NCI-H82 (cell line): ENCODE data around the gene ZBTB47.

Experiments used
- DNase-seq: peaks from one replicate; lab custom pipeline; 2025; lab: John Stamatoyannopoulos, UW

The ZBTB47 gene

DNA sequence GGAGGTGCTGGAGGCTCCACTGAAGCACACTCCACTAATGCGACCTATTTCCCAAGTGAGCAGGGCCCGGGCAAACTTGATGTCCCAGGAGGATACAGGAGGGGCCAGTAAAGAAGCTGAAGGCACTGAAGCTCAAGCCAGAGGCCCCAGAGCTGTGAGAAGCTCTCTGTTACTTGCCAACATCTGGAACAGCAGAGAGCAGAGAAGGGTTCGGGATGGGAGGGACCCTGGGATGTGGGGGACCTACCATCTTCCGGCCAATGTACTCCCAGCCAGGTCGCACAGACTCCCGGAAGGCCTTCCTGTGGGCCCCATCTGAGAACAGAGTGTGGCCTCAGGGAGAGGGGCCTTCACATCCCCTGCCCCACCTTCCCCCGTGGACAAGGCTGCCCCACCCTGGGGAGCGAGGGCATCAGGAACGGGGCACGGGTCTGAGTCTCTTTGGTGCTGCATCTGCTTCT lies 46.0 kb downstream of the ZBTB47 start:
- no peak for DNase-seq

DNA sequence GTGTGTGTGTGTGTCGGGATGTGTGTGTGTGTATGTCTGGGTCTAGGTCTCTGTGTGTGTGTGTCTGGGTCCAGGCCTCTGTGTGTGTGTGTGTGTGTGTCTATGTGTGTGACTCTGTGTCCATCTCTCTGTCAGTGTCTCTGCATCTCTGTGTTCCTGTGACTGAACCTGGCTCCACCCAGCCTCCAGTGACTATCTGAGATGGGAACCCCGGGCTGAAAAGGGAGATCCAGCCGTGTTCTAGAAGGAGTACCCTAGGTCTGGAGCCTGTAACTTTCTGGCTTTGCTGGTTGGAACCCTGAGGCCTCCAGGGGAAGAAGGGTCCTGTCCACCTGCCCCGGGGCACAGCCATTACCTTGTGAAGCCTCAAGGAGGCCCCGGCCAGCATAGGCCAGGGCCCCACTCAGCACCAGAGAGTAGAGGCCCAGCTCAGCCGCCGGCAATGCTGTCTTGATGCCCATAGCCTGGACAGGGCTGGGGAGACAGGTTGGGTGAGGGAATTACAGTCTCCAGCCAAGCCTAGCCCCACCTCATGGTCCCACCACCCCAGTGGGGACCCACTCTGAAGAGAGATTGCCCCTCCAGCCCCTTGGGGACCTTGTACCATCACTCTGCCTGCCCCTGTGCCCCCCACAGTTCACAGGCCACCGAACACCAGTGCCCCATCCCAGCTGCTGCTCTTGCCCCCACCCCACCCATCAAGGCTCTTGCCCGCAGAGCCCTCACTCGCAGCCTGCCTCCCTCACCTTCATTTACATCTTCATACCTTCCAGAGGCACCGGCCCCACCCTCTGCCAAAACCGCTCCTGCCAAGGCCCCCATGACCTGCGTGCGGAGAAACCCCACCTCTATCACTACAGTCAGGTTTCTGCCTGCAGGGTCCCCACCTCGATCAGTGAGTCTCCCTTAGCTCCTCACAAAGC lies 47.1 kb downstream of the ZBTB47 start:
- DNase-seq = no peak

GRCh38 chr3:42701371-42702065 lies 48.0 kb downstream of the ZBTB47 start:
- DNase-seq = no peak

DNA sequence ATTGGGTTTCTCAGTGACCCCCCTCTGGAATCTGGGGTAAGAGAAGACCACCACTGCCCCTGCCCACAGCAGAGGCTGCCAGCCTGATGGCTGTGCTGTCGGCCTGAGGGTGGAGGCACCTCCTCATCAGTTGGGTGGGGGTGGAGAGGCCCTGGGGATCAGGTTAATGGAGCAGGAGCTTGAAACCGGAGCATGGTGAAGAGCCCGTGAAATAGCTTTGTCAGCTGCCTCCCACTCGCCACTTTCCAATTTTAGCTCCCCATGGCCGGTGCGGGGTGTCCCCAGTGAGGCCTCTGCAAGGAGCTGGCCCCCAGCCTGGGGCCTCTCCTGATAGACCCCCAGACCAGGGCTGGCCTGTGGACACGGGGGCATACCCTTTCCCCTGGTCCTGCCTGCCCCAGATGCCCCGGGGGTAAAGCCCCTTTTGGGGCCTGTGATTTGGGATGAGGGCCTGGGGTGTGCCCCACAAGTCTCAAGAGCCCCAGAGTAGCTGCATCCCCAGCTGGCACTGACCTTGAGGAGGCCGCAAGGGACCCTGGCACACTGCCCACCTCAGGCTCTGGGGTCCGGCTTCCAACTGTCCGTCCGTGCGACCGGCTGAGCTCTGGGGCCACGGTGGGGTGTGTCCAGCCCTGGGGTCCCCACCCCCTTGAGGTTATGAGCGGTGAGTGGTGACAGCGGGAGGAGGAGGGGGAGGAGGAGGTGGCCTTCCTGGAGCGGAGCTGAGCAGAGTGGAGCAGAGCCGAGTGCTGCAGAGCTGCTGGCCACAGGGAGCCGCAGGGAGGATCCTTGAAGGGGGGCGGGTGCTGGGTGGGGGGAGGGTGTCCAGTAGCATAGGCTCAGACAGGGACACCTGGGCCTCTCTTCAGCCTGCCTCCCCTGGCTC lies 48.8 kb downstream of the ZBTB47 start, which contains the start of gene HHATL:
Gene HHATL, minus strand, starts transcription at position 733 of the 886 bp plus-strand sequence. CDS start 1,972 bp downstream, outside the sequence.
- DNase-seq = no peak

DNA sequence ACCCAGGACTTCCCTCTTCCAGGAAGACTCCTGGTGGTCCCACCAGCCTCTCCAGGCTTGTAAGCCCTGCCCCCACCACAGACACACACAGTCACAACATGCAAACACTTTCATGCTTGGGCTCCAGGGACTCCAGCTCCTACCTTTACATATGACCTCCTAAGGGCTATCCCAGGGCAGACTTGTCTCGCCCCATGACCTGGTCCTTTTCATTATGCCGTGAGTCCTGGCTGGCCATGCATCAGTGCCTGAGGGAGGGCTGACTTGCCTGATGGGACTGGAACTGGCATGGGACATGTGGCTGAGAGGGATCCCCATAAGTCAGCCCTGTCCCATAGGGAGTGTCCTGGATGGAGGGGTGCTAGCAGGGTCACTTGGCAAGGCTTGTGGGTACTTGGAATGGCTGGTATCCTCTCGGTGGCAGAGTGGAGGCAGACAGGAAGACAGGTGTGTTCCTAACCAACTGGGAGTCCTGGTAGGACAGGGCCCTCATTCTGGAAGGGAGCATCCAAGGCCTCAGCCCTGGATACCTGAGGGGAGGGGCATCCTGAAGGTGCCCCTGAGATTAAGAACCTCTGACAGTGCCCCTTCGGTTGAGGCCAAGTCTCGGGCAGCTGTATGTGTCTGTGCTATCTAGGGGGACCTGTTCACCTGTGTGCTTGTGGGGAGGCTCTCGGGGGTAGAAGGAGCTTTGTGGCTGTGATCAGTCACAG lies 49.6 kb downstream of the ZBTB47 start:
- DNase-seq = no peak

GRCh38 chr3:42703695-42704025 lies 50.2 kb downstream of the ZBTB47 start:
- no peak for DNase-seq

DNA sequence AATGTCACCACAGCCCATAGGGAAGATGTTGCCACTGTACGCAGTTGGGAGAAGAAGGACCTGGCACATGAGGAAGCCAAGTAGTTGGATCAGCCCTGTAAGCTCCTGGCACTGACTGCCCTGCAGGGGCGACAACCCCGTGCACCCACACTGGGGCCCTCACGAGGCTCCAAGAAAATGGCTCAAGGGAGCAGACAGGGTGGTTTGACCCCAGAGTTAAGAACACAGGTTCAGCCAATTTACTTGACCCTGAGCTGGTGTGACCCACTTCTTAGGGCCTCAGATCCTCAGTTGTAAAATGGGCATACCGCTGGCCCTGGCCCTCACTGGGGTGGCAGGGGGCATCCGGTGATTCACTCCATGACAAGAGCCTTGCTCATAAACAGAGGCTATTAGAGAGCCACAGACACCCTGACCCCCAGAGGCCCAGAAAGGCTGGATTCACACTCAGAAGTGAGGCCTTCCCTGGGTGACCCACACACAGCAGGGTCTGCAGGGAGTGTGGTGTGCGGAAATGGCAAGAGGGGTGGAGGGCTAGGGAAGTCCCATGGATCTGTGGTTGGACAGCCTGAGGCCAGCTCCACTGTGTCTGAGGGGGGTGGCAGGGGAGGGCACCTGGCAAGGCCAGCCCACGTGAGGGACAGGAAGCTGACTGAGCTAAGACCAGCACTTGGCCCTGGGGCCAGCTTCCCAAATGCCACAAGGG lies 50.8 kb downstream of the ZBTB47 start:
- no peak for DNase-seq

- no peak for DNase-seq
Observed at GRCh38 chr3:42705058-42705767, 51.7 kb downstream of the ZBTB47 start.

DNA sequence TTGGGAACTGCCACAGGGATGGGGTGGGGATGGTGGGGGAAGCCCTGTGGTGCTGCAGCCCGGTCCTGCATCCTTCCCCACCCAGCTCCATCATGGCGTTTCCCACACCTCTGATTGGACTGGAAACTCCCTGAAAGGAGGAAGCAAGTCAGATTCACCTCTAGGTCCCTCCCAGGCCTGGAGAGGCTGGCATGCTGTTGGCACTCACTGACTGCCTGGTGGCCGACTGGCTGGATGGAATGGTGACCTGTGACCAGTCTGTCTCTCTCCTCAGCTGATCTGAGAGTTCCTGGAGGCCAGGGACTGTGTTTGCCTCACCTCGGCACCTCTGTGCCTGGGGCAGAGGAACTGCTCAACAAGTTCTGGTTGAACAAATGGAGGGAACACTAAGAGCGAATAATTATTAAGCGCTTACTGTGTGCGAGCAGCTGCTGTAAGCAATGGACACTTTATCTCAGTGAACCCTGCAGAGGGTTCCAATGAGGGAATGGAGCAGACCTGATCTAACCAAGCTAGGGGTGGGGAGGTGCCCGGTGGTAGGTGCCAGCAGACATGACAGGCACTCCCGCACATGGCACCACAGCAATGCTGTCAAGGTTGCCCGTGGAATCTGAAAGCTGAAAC lies 52.6 kb downstream of the ZBTB47 start:
- no peak for DNase-seq

- DNase-seq = no peak
Observed at GRCh38 chr3:42706721-42707619, 53.5 kb downstream of the ZBTB47 start.

GRCh38 chr3:42707620-42708355 lies 54.3 kb downstream of the ZBTB47 start:
- no peak for DNase-seq

DNA sequence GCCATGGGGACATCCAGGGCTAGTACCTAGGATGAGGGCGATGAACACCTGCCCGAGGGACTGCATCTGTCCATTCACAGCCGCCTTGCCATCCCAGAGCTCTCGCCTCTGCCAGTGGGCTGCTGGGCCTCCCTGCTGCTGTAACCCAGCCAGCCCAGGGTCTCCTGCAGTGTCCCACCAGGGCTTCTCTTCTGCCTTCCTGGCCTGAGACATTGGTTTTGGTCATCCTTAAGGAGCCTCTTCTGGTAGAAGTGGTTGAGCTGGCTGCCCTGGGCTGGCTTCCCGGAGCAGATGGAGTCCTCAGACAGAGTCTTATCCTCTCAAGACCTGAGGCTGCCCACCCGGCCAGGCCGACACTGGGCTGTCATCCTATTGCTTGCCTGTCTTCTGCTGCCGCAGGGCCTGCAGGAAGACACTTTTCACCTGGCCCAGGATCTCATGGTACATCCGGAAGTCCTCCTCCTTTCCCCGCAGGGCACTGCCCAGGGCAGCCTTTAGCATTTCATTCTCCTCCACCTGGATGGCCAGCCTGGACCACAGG lies 55.2 kb downstream of the ZBTB47 start:
- DNase-seq = no peak

- DNase-seq = no peak
Observed at GRCh38 chr3:42709621-42710020, 56.1 kb downstream of the ZBTB47 start.

GRCh38 chr3:42710323-42711021 lies 57.0 kb downstream of the ZBTB47 start:
- DNase-seq = no peak

DNA sequence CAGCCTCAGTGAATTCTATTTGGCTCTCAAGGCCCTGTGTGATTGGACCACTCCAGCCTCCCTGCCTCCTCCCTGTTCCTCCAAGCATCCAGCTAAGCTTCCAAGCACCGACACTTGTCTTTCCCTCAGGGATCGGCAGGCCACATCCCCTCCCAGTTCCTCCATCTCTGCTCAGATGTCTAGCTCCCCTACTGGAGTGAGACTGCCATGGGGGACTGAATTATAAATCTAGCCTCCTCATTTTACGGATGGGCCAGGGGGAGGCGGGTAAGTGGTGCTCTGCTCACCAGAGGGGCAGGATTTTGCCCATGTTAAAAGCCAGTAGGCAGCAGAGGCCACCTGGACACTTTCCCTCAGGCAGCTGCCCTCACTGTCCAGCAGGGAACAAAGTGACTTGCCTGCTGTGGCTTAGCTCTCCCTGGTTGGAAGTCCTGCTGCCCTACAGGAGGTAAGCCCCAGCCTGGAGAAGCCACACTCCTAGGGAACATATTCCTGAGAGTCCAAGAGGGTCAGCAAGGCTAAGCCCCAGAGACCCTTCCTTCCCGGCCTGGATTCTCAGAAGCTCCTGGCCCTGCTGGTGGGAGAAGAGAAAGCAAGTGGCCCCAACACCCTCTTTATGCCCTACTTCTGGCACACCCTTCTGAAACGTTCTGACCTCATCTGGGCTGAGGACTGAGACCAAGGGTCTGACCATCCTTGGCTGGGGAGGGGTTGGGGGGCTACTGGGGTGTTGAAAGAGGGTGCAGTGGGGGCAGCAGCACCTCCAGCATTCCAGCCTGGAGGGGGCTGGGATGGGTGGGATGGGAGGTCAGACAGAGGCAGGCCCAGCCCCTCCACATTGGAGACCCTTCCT lies 58.2 kb downstream of the ZBTB47 start:
- no peak for DNase-seq

- no peak for DNase-seq
Observed at GRCh38 chr3:42712344-42712648, 58.8 kb downstream of the ZBTB47 start.
